Measurements from ENCODE around the gene PCDHA10.
"Not testable (repeated sequence)": the region's sequence is repeated elsewhere in the genome, so short reads cannot be mapped to it uniquely, and the experiment has no call there.

PCDHA10 gene

GRCh38 chr5:140875085-140876065, 19.7 kb downstream of the PCDHA10 start, which contains the start of gene PCDHA12:
Gene PCDHA12, plus strand, starts transcription at chr5:140875308. Its CDS starts 165 bp downstream, at chr5:140875473.
- Histone ChIP-seq H3K27me3 (ENCODE audit: insufficient read depth, low read length, poor library complexity, severe bottlenecking) (no peaks in the 10 kb centered on the region), H3K9me3 (ENCODE audit: insufficient read depth, low read depth, low read length) (peaks cover 4% of the 10 kb centered on the region; the same call in 1 of the 2 replicates), H3K9ac (ENCODE audit: low read depth, low read length, poor library complexity, severe bottlenecking) (no peak within 1 kb of the TSS), H3K4me2 (ENCODE audit: low read depth, low read length, poor library complexity, severe bottlenecking) (no peak within 1 kb of the TSS), H3F3A (ENCODE audit: low read depth) (no peaks in the 10 kb centered on the region), H3K9me2 (replicated peaks; ENCODE audit: low read depth, low read length) (no peaks in the 10 kb centered on the region), H4K20me1 (ENCODE audit: insufficient read depth, low read length, poor library complexity, severe bottlenecking) (no peaks in the 10 kb centered on the region), H3K4me3 (ENCODE audit: low read length, poor library complexity, severe bottlenecking) (no peak within 1 kb of the TSS), H2AFZ (ENCODE audit: low read length) (no peak within 1 kb of the TSS), H3K36me3 (ENCODE audit: insufficient read depth, low read length) (no peaks in the 10 kb centered on the region), H3K4me1 (ENCODE audit: insufficient read depth, low read length, poor library complexity, severe bottlenecking) (no peaks in the 10 kb centered on the region), H3K79me2 (ENCODE audit: insufficient read depth, low read length) (no peaks in the 10 kb centered on the region)
- TF ChIP-seq CTCF (conservative IDR thresholded peaks at IDR 0.05; ENCODE audit: low read length) (0 out of 2 replicates have a peak, but pooled peaks have one; percentile 10), EZH2phosphoT487 (IDR thresholded peaks at IDR 0.05; ENCODE audit: borderline replicate concordance) (no peak)

- not testable (repeated sequence) for H3K9me2 ChIP-seq (replicated peaks; ENCODE audit: low read depth, low read length); H4K20me1 ChIP-seq (ENCODE audit: insufficient read depth, low read length, poor library complexity, severe bottlenecking); H3K27me3 ChIP-seq (ENCODE audit: insufficient read depth, low read length, poor library complexity, severe bottlenecking); H3K4me1 ChIP-seq (ENCODE audit: insufficient read depth, low read length, poor library complexity, severe bottlenecking); H2AFZ ChIP-seq (ENCODE audit: low read length); H3F3A ChIP-seq (ENCODE audit: low read depth); H3K79me2 ChIP-seq (ENCODE audit: insufficient read depth, low read length); H3K9me3 ChIP-seq (ENCODE audit: insufficient read depth, low read depth, low read length); H3K36me3 ChIP-seq (ENCODE audit: insufficient read depth, low read length); H3K4me2 ChIP-seq (ENCODE audit: low read depth, low read length, poor library complexity, severe bottlenecking); H3K4me3 ChIP-seq (ENCODE audit: low read length, poor library complexity, severe bottlenecking); H3K9ac ChIP-seq (ENCODE audit: low read depth, low read length, poor library complexity, severe bottlenecking)
These were observed 21.0 kb downstream of the PCDHA10 start for GRCh38 chr5:140876541-140877261.

- H3K9me2 ChIP-seq (replicated peaks; ENCODE audit: low read depth, low read length) = no peaks in the 10 kb centered on the region
- H3K79me2 ChIP-seq (ENCODE audit: insufficient read depth, low read length) = no peaks in the 10 kb centered on the region
- no peak overlapping the region for H3K9ac ChIP-seq (ENCODE audit: low read depth, low read length, poor library complexity, severe bottlenecking)
- H3K4me1 ChIP-seq (ENCODE audit: insufficient read depth, low read length, poor library complexity, severe bottlenecking) = no peaks in the 10 kb centered on the region
- no peak overlapping the region for H3K4me3 ChIP-seq (ENCODE audit: low read length, poor library complexity, severe bottlenecking)
- H2AFZ ChIP-seq (ENCODE audit: low read length) = no peak overlapping the region
- no peaks in the 10 kb centered on the region for H3F3A ChIP-seq (ENCODE audit: low read depth)
- H4K20me1 ChIP-seq (ENCODE audit: insufficient read depth, low read length, poor library complexity, severe bottlenecking) = no peaks in the 10 kb centered on the region
- no peaks in the 10 kb centered on the region for H3K36me3 ChIP-seq (ENCODE audit: insufficient read depth, low read length)
- no peak overlapping the region for H3K4me2 ChIP-seq (ENCODE audit: low read depth, low read length, poor library complexity, severe bottlenecking)
- H3K27me3 ChIP-seq (ENCODE audit: insufficient read depth, low read length, poor library complexity, severe bottlenecking) = no peaks in the 10 kb centered on the region
- TF ChIP-seq EZH2phosphoT487 (IDR thresholded peaks at IDR 0.05; ENCODE audit: borderline replicate concordance) (no peak), CTCF (conservative IDR thresholded peaks at IDR 0.05; ENCODE audit: low read length) (no peak)
- peaks cover 4% of the 10 kb centered on the region; the same call in 1 of the 2 replicates for H3K9me3 ChIP-seq (ENCODE audit: insufficient read depth, low read depth, low read length)
These were observed 21.5 kb downstream of the PCDHA10 start for GRCh38 chr5:140877262-140877581.
